Measurements from ENCODE around the gene RBM24. TPM values are rescaled to one million over a fixed set of nuclear protein-coding genes. Genes with fewer than 3 reads are reported as not detected.

RBM24 gene
- total RNA-seq, 2 experiments from 2014 or later, result not detected

- ChIA-PET POLR2A (no interaction called here), CTCF (ENCODE audit: unreplicated experiment) (no interaction called here)
- no peaks in the 10 kb centered on the region for H3K4me1 ChIP-seq (ENCODE audit: insufficient read depth, low read length, poor library complexity, severe bottlenecking)
- no TSS peak for BruUV-seq (replicated peaks)
- H3K4me2 ChIP-seq (ENCODE audit: low read length), result no peak overlapping the region
- no peaks in the 10 kb centered on the region for H4K20me1 ChIP-seq (ENCODE audit: insufficient read depth, low read length)
- no peak overlapping the region for H3K4me3 ChIP-seq (ENCODE audit: low read depth, low read length, poor library complexity, severe bottlenecking)
- H3K9me2 ChIP-seq (ENCODE audit: insufficient read depth, low read length), result no peaks in the 10 kb centered on the region
- intact Hi-C loops (cut with micrococcal nuclease; ENCODE audit: unreplicated experiment), result no loop called here
- no peak overlapping the region for H3K27ac ChIP-seq (ENCODE audit: low read depth, low read length, poor library complexity, severe bottlenecking)
- H3K9me3 ChIP-seq (ENCODE audit: low read length), result no peaks in the 10 kb centered on the region
- no peaks in the 10 kb centered on the region for H3K79me2 ChIP-seq (ENCODE audit: insufficient read depth, low read depth, low read length)
- DNase-seq (ENCODE audit: low spot score), result no peak
- TF ChIP-seq CTCF (conservative IDR thresholded peaks at IDR 0.05; ENCODE audit: low read length) (no peak), EZH2phosphoT487 (IDR thresholded peaks at IDR 0.05; ENCODE audit: borderline replicate concordance, low read depth, low read length) (no peak)
- no peaks in the 10 kb centered on the region for H3K36me3 ChIP-seq (ENCODE audit: insufficient read depth, low read length)
- no peak overlapping the region for H2AFZ ChIP-seq (ENCODE audit: low read length)
Measured at GRCh38 chr6:17299750-17300149, 18.6 kb downstream of the RBM24 start.

DNA sequence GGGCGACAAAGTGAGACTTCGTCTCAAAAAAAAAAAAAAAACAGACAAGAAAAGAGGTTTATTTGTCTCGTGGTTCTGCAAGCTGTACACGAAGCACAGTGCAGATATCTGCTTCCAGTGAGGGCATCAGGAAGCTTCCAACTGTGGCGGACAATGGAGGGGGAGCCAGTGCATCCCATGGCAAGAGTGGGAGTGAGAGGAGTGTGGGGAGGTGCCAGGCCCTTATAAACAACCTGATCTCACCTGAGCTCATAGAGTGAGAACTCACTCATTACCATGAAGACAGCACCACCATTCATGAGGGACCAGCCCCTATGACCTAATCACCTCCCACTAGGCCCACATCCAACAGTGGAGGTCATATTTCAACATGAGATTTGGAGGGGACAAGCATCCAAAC is 19.5 kb downstream of the RBM24 start:
- no peak for DNase-seq (ENCODE audit: low spot score)
- H3K79me2 ChIP-seq (ENCODE audit: insufficient read depth, low read depth, low read length), result no peaks in the 10 kb centered on the region
- H3K4me2 ChIP-seq (ENCODE audit: low read length), result no peak overlapping the region
- intact Hi-C loops (cut with micrococcal nuclease; ENCODE audit: unreplicated experiment), result no loop called here
- H3K36me3 ChIP-seq (ENCODE audit: insufficient read depth, low read length), result no peaks in the 10 kb centered on the region
- CTCF ChIA-PET (ENCODE audit: unreplicated experiment), result no interaction called here
- no peaks in the 10 kb centered on the region for H3K9me2 ChIP-seq (ENCODE audit: insufficient read depth, low read length)
- H2AFZ ChIP-seq (ENCODE audit: low read length), result no peak overlapping the region
- TF ChIP-seq CTCF (conservative IDR thresholded peaks at IDR 0.05; ENCODE audit: low read length), result no peak
- TF ChIP-seq EZH2phosphoT487 (IDR thresholded peaks at IDR 0.05; ENCODE audit: borderline replicate concordance, low read depth, low read length), result no peak
- no peaks in the 10 kb centered on the region for H3K4me1 ChIP-seq (ENCODE audit: insufficient read depth, low read length, poor library complexity, severe bottlenecking)
- no peaks in the 10 kb centered on the region for H4K20me1 ChIP-seq (ENCODE audit: insufficient read depth, low read length)
- no peak overlapping the region for H3K4me3 ChIP-seq (ENCODE audit: low read depth, low read length, poor library complexity, severe bottlenecking)
- POLR2A ChIA-PET, result no interaction called here
- H3K9me3 ChIP-seq (ENCODE audit: low read length), result no peaks in the 10 kb centered on the region
- no peak overlapping the region for H3K27ac ChIP-seq (ENCODE audit: low read depth, low read length, poor library complexity, severe bottlenecking)
- no TSS peak for BruUV-seq (replicated peaks)

DNA sequence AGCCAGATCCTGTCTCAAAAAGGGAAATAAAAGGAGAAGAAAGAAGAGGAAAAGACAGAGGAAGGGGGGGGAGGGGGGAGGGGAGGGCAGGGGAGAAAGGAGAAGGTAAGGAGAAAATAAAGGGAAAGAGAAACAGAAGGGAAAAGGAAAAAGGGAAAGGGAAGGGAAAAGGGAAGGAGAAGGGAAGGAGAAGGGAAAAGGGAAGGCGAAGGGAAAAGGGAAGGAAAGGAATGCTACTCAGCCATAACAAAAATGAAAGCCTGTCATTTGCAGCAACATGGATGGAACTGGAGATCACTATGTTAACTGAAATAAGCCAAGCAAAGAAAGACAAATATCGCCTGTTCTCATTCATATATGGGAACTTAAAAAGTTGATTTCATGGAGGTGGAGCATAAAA is 22.3 kb downstream of the RBM24 start:
- Histone ChIP-seq H4K20me1 (ENCODE audit: insufficient read depth, low read length) (no peaks in the 10 kb centered on the region), H3K9me2 (ENCODE audit: insufficient read depth, low read length) (no peaks in the 10 kb centered on the region), H3K9me3 (ENCODE audit: low read length) (no peaks in the 10 kb centered on the region), H3K4me1 (ENCODE audit: insufficient read depth, low read length, poor library complexity, severe bottlenecking) (no peaks in the 10 kb centered on the region), H3K79me2 (ENCODE audit: insufficient read depth, low read depth, low read length) (no peaks in the 10 kb centered on the region), H2AFZ (ENCODE audit: low read length) (no peak overlapping the region), H3K27ac (ENCODE audit: low read depth, low read length, poor library complexity, severe bottlenecking) (no peak overlapping the region), H3K36me3 (ENCODE audit: insufficient read depth, low read length) (no peaks in the 10 kb centered on the region), H3K4me3 (ENCODE audit: low read depth, low read length, poor library complexity, severe bottlenecking) (no peak overlapping the region), H3K4me2 (ENCODE audit: low read length) (no peak overlapping the region)
- DNase-seq (ENCODE audit: low spot score), result no peak
- ChIA-PET POLR2A (no interaction called here), CTCF (ENCODE audit: unreplicated experiment) (no interaction called here)
- TF ChIP-seq CTCF (conservative IDR thresholded peaks at IDR 0.05; ENCODE audit: low read length), result no peak
- TF ChIP-seq EZH2phosphoT487 (IDR thresholded peaks at IDR 0.05; ENCODE audit: borderline replicate concordance, low read depth, low read length), result no peak
- intact Hi-C loops (cut with micrococcal nuclease; ENCODE audit: unreplicated experiment), result no loop called here
- no TSS peak for BruUV-seq (replicated peaks)

All from OCI-LY7 (cell line).